ENCODE data around the gene APOL2. TPM values are rescaled to one million over a fixed set of nuclear protein-coding genes. Genes with fewer than 3 reads are reported as not detected.

The APOL2 gene
- polyA plus RNA-seq, 1 donor (not counting 4 experiments of a cell fraction or from before 2014, with no cell fraction given) = 8.9 TPM

DNA sequence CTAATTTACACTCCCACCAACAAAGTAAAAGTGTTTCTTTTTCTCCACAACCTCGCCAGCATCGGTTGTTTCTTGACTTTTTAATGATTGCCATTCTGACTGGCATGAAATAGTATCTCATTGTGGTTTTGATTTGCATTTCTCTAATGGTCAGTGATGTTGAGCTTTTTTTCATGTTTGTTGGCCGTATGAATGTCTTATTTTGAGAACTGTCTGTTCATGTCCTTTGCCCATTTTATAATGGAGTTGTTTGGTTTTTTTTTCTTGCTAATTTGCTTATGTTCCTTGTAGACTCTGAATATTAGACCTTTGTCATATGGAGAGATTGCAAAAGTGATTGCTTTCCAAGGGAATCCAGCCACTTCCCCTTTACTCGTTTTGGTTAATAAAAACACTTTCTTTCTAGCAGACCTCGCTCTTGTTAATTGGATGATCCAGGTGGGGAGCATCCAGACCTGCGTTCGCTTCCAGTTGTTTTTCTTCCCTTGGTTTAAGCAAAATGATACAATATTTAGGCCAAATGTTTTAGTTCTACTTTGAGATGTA lies 20.6 kb downstream of the APOL2 start:
- no peaks in the 10 kb centered on the region for H3K79me2 ChIP-seq (ENCODE audit: control insufficient read depth, insufficient read depth, low read length)
- no peaks in the 10 kb centered on the region for H3K4me1 ChIP-seq (ENCODE audit: control insufficient read depth, extremely low read depth, insufficient read depth, low read length)
- H3K27me3 ChIP-seq (ENCODE audit: control insufficient read depth, extremely low read depth, insufficient read depth, low read length) = peaks cover 7% of the 10 kb centered on the region
- H3K27ac ChIP-seq (ENCODE audit: control insufficient read depth, insufficient read depth, low read length) = no peak overlapping the region
- H3K36me3 ChIP-seq (ENCODE audit: control insufficient read depth in 2 of 2, extremely low read depth in 1 of 2, insufficient read depth in 2 of 2, low read length in 2 of 2) = no peaks in the 10 kb centered on the region
- DNase-seq (ENCODE audit: low read depth, low spot score) (no peak), FAIRE-seq (no peak)
- H3K9ac ChIP-seq (ENCODE audit: control insufficient read depth, extremely low read depth, insufficient read depth, low read length) = no peak overlapping the region
- H3K4me2 ChIP-seq (ENCODE audit: control insufficient read depth, extremely low read depth, insufficient read depth, low read depth, low read length) = no peak overlapping the region
- no peaks in the 10 kb centered on the region for H4K20me1 ChIP-seq (ENCODE audit: control insufficient read depth, extremely low read depth, insufficient read depth, low read length)
- no peak overlapping the region for H3K4me3 ChIP-seq (ENCODE audit: control insufficient read depth in 2 of 3, extremely low read depth in 1 of 3, insufficient read depth in 2 of 3, low read depth in 1 of 3, low read length in 3 of 3)
- H3K9me3 ChIP-seq (ENCODE audit: control insufficient read depth, low read depth, low read length) = no peaks in the 10 kb centered on the region
- TF ChIP-seq EZH2 (IDR thresholded peaks at IDR 0.05; ENCODE audit: low read length) = no peak
- TF ChIP-seq, protein P1, sequence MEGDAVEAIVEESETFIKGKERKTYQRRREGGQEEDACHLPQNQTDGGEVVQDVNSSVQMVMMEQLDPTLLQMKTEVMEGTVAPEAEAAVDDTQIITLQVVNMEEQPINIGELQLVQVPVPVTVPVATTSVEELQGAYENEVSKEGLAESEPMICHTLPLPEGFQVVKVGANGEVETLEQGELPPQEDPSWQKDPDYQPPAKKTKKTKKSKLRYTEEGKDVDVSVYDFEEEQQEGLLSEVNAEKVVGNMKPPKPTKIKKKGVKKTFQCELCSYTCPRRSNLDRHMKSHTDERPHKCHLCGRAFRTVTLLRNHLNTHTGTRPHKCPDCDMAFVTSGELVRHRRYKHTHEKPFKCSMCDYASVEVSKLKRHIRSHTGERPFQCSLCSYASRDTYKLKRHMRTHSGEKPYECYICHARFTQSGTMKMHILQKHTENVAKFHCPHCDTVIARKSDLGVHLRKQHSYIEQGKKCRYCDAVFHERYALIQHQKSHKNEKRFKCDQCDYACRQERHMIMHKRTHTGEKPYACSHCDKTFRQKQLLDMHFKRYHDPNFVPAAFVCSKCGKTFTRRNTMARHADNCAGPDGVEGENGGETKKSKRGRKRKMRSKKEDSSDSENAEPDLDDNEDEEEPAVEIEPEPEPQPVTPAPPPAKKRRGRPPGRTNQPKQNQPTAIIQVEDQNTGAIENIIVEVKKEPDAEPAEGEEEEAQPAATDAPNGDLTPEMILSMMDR (optimal IDR thresholded peaks at IDR 0.05 in 1 of 3, IDR thresholded peaks at IDR 0.05 in 1 of 3, conservative IDR thresholded peaks at IDR 0.05 in 1 of 3; ENCODE audit: extremely low read depth in 1 of 3, insufficient read depth in 2 of 3, low read length in 3 of 3) = no peak
- dilution Hi-C loops (cut with MboI; ENCODE audit: extremely low pct_ligation_motif_present, low sequenced_read_pairs) = no loop called here
- no peaks in the 10 kb centered on the region for H3K9me1 ChIP-seq (ENCODE audit: control insufficient read depth, extremely low read depth, insufficient read depth, low read length)
- H2AFZ ChIP-seq (ENCODE audit: control insufficient read depth, low read length) = no peak overlapping the region

DNA sequence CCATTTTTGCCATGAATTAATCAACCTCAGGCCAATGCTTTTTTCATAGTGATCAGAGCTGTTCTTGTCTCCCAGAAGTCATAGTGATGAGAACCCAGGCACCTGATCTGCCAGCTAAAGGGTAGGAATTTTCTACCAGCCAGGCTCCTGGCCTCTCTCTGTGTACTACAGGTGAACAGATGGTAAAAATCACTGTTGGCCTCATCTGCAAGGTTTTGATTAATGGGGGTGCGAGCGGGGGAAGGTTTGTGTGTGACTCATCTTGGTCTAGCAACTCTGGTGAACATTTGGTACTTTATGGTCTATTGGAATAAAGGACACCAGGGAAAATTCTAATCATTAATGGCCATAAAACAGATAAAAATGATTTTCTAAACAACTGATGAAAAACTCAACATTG lies 23.3 kb downstream of the APOL2 start:
- Histone ChIP-seq H2AFZ (ENCODE audit: control insufficient read depth, low read length) (no peak overlapping the region), H3K9me1 (ENCODE audit: control insufficient read depth, extremely low read depth, insufficient read depth, low read length) (no peaks in the 10 kb centered on the region), H3K4me3 (ENCODE audit: control insufficient read depth in 2 of 3, extremely low read depth in 1 of 3, insufficient read depth in 2 of 3, low read depth in 1 of 3, low read length in 3 of 3) (no peak overlapping the region), H3K4me1 (ENCODE audit: control insufficient read depth, extremely low read depth, insufficient read depth, low read length) (no peaks in the 10 kb centered on the region), H3K27ac (ENCODE audit: control insufficient read depth, insufficient read depth, low read length) (no peak overlapping the region), H3K4me2 (ENCODE audit: control insufficient read depth, extremely low read depth, insufficient read depth, low read depth, low read length) (no peak overlapping the region), H3K9ac (ENCODE audit: control insufficient read depth, extremely low read depth, insufficient read depth, low read length) (no peak overlapping the region), H3K79me2 (ENCODE audit: control insufficient read depth, insufficient read depth, low read length) (no peaks in the 10 kb centered on the region), H3K9me3 (ENCODE audit: control insufficient read depth, low read depth, low read length) (no peaks in the 10 kb centered on the region), H3K27me3 (ENCODE audit: control insufficient read depth, extremely low read depth, insufficient read depth, low read length) (peaks cover 12% of the 10 kb centered on the region), H3K36me3 (ENCODE audit: control insufficient read depth in 2 of 2, extremely low read depth in 1 of 2, insufficient read depth in 2 of 2, low read length in 2 of 2) (no peaks in the 10 kb centered on the region), H4K20me1 (ENCODE audit: control insufficient read depth, extremely low read depth, insufficient read depth, low read length) (no peaks in the 10 kb centered on the region)
- dilution Hi-C loops (cut with MboI; ENCODE audit: extremely low pct_ligation_motif_present, low sequenced_read_pairs) = no loop called here
- TF ChIP-seq EZH2 (IDR thresholded peaks at IDR 0.05; ENCODE audit: low read length) = no peak
- FAIRE-seq (no peak), DNase-seq (ENCODE audit: low read depth, low spot score) (no peak)

DNA sequence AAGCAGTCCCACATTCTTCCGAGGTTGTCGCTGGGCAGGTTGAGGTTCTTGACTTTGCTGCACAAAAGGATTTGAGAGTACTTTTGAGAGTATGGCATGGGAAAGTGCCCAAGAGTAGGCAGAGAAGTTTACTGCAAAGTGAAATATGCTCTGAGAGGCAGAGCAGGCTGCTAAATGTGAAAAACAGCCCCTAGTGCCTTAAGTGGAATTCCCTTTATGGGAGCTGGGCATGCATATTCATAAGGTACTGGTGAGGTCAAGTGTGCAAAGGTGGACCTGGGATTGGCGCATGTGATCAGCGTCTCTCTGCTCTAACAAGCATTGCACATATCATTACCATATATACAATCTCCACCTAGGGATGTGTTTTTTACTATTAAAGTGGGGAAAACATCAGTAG lies 25.7 kb downstream of the APOL2 start:
- TF ChIP-seq, protein P1 (optimal IDR thresholded peaks at IDR 0.05 in 1 of 3, IDR thresholded peaks at IDR 0.05 in 1 of 3, conservative IDR thresholded peaks at IDR 0.05 in 1 of 3; ENCODE audit: extremely low read depth in 1 of 3, insufficient read depth in 2 of 3, low read length in 3 of 3) = no peak
- TF ChIP-seq EZH2 (IDR thresholded peaks at IDR 0.05; ENCODE audit: low read length) = no peak
- no peaks in the 10 kb centered on the region for H3K9me3 ChIP-seq (ENCODE audit: control insufficient read depth, low read depth, low read length)
- no peak overlapping the region for H2AFZ ChIP-seq (ENCODE audit: control insufficient read depth, low read length)
- no peaks in the 10 kb centered on the region for H4K20me1 ChIP-seq (ENCODE audit: control insufficient read depth, extremely low read depth, insufficient read depth, low read length)
- no peak overlapping the region for H3K4me3 ChIP-seq (ENCODE audit: control insufficient read depth in 2 of 3, extremely low read depth in 1 of 3, insufficient read depth in 2 of 3, low read depth in 1 of 3, low read length in 3 of 3)
- H3K4me2 ChIP-seq (ENCODE audit: control insufficient read depth, extremely low read depth, insufficient read depth, low read depth, low read length) = no peak overlapping the region
- no peaks in the 10 kb centered on the region for H3K9me1 ChIP-seq (ENCODE audit: control insufficient read depth, extremely low read depth, insufficient read depth, low read length)
- H3K27ac ChIP-seq (ENCODE audit: control insufficient read depth, insufficient read depth, low read length) = no peak overlapping the region
- H3K36me3 ChIP-seq (ENCODE audit: control insufficient read depth in 2 of 2, extremely low read depth in 1 of 2, insufficient read depth in 2 of 2, low read length in 2 of 2) = no peaks in the 10 kb centered on the region
- dilution Hi-C loops (cut with MboI; ENCODE audit: extremely low pct_ligation_motif_present, low sequenced_read_pairs) = no loop called here
- H3K4me1 ChIP-seq (ENCODE audit: control insufficient read depth, extremely low read depth, insufficient read depth, low read length) = no peaks in the 10 kb centered on the region
- peaks cover 22% of the 10 kb centered on the region for H3K27me3 ChIP-seq (ENCODE audit: control insufficient read depth, extremely low read depth, insufficient read depth, low read length)
- H3K79me2 ChIP-seq (ENCODE audit: control insufficient read depth, insufficient read depth, low read length) = no peaks in the 10 kb centered on the region
- DNase-seq (ENCODE audit: low read depth, low spot score) (no peak), FAIRE-seq (no peak)
- no peak overlapping the region for H3K9ac ChIP-seq (ENCODE audit: control insufficient read depth, extremely low read depth, insufficient read depth, low read length)

Data from keratinocyte (primary cell).